ENCODE measurements around the gene UNG.

- TF ChIP-seq CTCF (IDR thresholded peaks at IDR 0.05) (no peak), POLR2A (IDR thresholded peaks at IDR 0.05; ENCODE audit: low read length) (no peak), REST (IDR thresholded peaks at IDR 0.05) (no peak), JUN (IDR thresholded peaks at IDR 0.05) (no peak)
These were observed 38.6 kb upstream of the UNG start for GRCh38 chr12:109058773-109059172.

Data from A549 (cell line).